Measurements from ENCODE around the gene ZDHHC14.
"Not testable (repeated sequence)": the region's sequence is repeated elsewhere in the genome, so short reads cannot be mapped to it uniquely, and the experiment has no call there.

ZDHHC14 gene

GRCh38 chr6:157699777-157700636, 319.0 kb downstream of the ZDHHC14 start:
- no peaks in the 10 kb centered on the region for H3K27me3 ChIP-seq (ENCODE audit: control insufficient read depth in 1 of 2, insufficient read depth in 2 of 2, low read length in 2 of 2)
- peaks cover 0 to 4% of the 10 kb centered on the region in 2 donors for H3K9me3 ChIP-seq (ENCODE audit: control insufficient read depth in 2 of 2, low read length in 2 of 2)
- no peak overlapping the region for H3K27ac ChIP-seq (ENCODE audit: low read length)
- no peak overlapping the region for H3K9ac ChIP-seq (ENCODE audit: low read length in 2 of 2)
- H3K4me1 ChIP-seq (ENCODE audit: control insufficient read depth, insufficient read depth, low read length) = no peaks in the 10 kb centered on the region
- H3K4me3 ChIP-seq (ENCODE audit: low read length in 2 of 2) = no peak overlapping the region
- no peaks in the 10 kb centered on the region for H3K36me3 ChIP-seq (ENCODE audit: control insufficient read depth in 2 of 2, insufficient read depth in 2 of 2, low read length in 2 of 2)

- not testable (repeated sequence) for H3K4me1 ChIP-seq (ENCODE audit: control insufficient read depth, insufficient read depth, low read length); H3K36me3 ChIP-seq (ENCODE audit: control insufficient read depth in 2 of 2, insufficient read depth in 2 of 2, low read length in 2 of 2); H3K27ac ChIP-seq (ENCODE audit: low read length); H3K9ac ChIP-seq (ENCODE audit: low read length in 2 of 2); H3K4me3 ChIP-seq (ENCODE audit: low read length in 2 of 2); H3K9me3 ChIP-seq (ENCODE audit: control insufficient read depth in 2 of 2, low read length in 2 of 2); H3K27me3 ChIP-seq (ENCODE audit: control insufficient read depth in 1 of 2, insufficient read depth in 2 of 2, low read length in 2 of 2)
These were observed 325.4 kb downstream of the ZDHHC14 start for GRCh38 chr6:157706351-157706750.

- H3K4me3 ChIP-seq (ENCODE audit: low read length in 2 of 2) = no peak overlapping the region
These were observed 325.9 kb downstream of the ZDHHC14 start for GRCh38 chr6:157706883-157707282.

GRCh38 chr6:157707576-157707975, 326.6 kb downstream of the ZDHHC14 start:
- Histone ChIP-seq H3K4me3 (ENCODE audit: low read length in 2 of 2) (no peak overlapping the region), H3K4me1 (ENCODE audit: control insufficient read depth, insufficient read depth, low read length) (no peaks in the 10 kb centered on the region), H3K9me3 (ENCODE audit: control insufficient read depth in 2 of 2, low read length in 2 of 2) (no peaks in the 10 kb centered on the region), H3K27me3 (ENCODE audit: control insufficient read depth in 1 of 2, insufficient read depth in 2 of 2, low read length in 2 of 2) (no peaks in the 10 kb centered on the region), H3K9ac (ENCODE audit: low read length in 2 of 2) (no peak overlapping the region), H3K27ac (ENCODE audit: low read length) (no peak overlapping the region), H3K36me3 (ENCODE audit: control insufficient read depth in 2 of 2, insufficient read depth in 2 of 2, low read length in 2 of 2) (no peaks in the 10 kb centered on the region)

More at GRCh38 chr6:157706883-157707282, 325.9 kb downstream of the ZDHHC14 start:
- Histone ChIP-seq H3K27ac (ENCODE audit: low read length) (no peak overlapping the region), H3K4me1 (ENCODE audit: control insufficient read depth, insufficient read depth, low read length) (no peaks in the 10 kb centered on the region), H3K9ac (ENCODE audit: low read length in 2 of 2) (no peak overlapping the region), H3K9me3 (ENCODE audit: control insufficient read depth in 2 of 2, low read length in 2 of 2) (no peaks in the 10 kb centered on the region), H3K36me3 (ENCODE audit: control insufficient read depth in 2 of 2, insufficient read depth in 2 of 2, low read length in 2 of 2) (no peaks in the 10 kb centered on the region), H3K27me3 (ENCODE audit: control insufficient read depth in 1 of 2, insufficient read depth in 2 of 2, low read length in 2 of 2) (no peaks in the 10 kb centered on the region)

GRCh38 chr6:157708239-157708638, 327.2 kb downstream of the ZDHHC14 start:
- no peaks in the 10 kb centered on the region for H3K9me3 ChIP-seq (ENCODE audit: control insufficient read depth in 2 of 2, low read length in 2 of 2)
- no peak overlapping the region for H3K27ac ChIP-seq (ENCODE audit: low read length)
- H3K4me3 ChIP-seq (ENCODE audit: low read length in 2 of 2) = no peak overlapping the region
- no peaks in the 10 kb centered on the region for H3K4me1 ChIP-seq (ENCODE audit: control insufficient read depth, insufficient read depth, low read length)
- no peak overlapping the region for H3K9ac ChIP-seq (ENCODE audit: low read length in 2 of 2)
- no peaks in the 10 kb centered on the region for H3K27me3 ChIP-seq (ENCODE audit: control insufficient read depth in 1 of 2, insufficient read depth in 2 of 2, low read length in 2 of 2)
- H3K36me3 ChIP-seq (ENCODE audit: control insufficient read depth in 2 of 2, insufficient read depth in 2 of 2, low read length in 2 of 2) = no peaks in the 10 kb centered on the region

- no peak overlapping the region for H3K4me3 ChIP-seq (ENCODE audit: low read length in 2 of 2)
- no peaks in the 10 kb centered on the region for H3K36me3 ChIP-seq (ENCODE audit: control insufficient read depth in 2 of 2, insufficient read depth in 2 of 2, low read length in 2 of 2)
- no peaks in the 10 kb centered on the region for H3K9me3 ChIP-seq (ENCODE audit: control insufficient read depth in 2 of 2, low read length in 2 of 2)
- no peak overlapping the region for H3K27ac ChIP-seq (ENCODE audit: low read length)
- no peaks in the 10 kb centered on the region for H3K4me1 ChIP-seq (ENCODE audit: control insufficient read depth, insufficient read depth, low read length)
- no peak overlapping the region for H3K9ac ChIP-seq (ENCODE audit: low read length in 2 of 2)
- no peaks in the 10 kb centered on the region for H3K27me3 ChIP-seq (ENCODE audit: control insufficient read depth in 1 of 2, insufficient read depth in 2 of 2, low read length in 2 of 2)
These were observed 327.9 kb downstream of the ZDHHC14 start for GRCh38 chr6:157708933-157709332.

- no peak overlapping the region for H3K4me3 ChIP-seq (ENCODE audit: low read length in 2 of 2)
- no peaks in the 10 kb centered on the region for H3K4me1 ChIP-seq (ENCODE audit: control insufficient read depth, insufficient read depth, low read length)
- no peaks in the 10 kb centered on the region for H3K9me3 ChIP-seq (ENCODE audit: control insufficient read depth in 2 of 2, low read length in 2 of 2)
- H3K9ac ChIP-seq (ENCODE audit: low read length in 2 of 2) = no peak overlapping the region
- no peaks in the 10 kb centered on the region for H3K36me3 ChIP-seq (ENCODE audit: control insufficient read depth in 2 of 2, insufficient read depth in 2 of 2, low read length in 2 of 2)
- H3K27me3 ChIP-seq (ENCODE audit: control insufficient read depth in 1 of 2, insufficient read depth in 2 of 2, low read length in 2 of 2) = no peaks in the 10 kb centered on the region
- H3K27ac ChIP-seq (ENCODE audit: low read length) = no peak overlapping the region
These were observed 328.6 kb downstream of the ZDHHC14 start for GRCh38 chr6:157709555-157709954.

GRCh38 chr6:157710604-157711003, 329.6 kb downstream of the ZDHHC14 start:
- Histone ChIP-seq H3K36me3 (ENCODE audit: control insufficient read depth in 2 of 2, insufficient read depth in 2 of 2, low read length in 2 of 2) (no peaks in the 10 kb centered on the region), H3K9me3 (ENCODE audit: control insufficient read depth in 2 of 2, low read length in 2 of 2) (no peaks in the 10 kb centered on the region), H3K4me1 (ENCODE audit: control insufficient read depth, insufficient read depth, low read length) (no peaks in the 10 kb centered on the region), H3K4me3 (ENCODE audit: low read length in 2 of 2) (no peak overlapping the region), H3K27me3 (ENCODE audit: control insufficient read depth in 1 of 2, insufficient read depth in 2 of 2, low read length in 2 of 2) (no peaks in the 10 kb centered on the region), H3K9ac (ENCODE audit: low read length in 2 of 2) (no peak overlapping the region), H3K27ac (ENCODE audit: low read length) (no peak overlapping the region)

- Histone ChIP-seq H3K27ac (ENCODE audit: low read length) (no peak overlapping the region), H3K4me1 (ENCODE audit: control insufficient read depth, insufficient read depth, low read length) (no peaks in the 10 kb centered on the region)
These were observed 330.1 kb downstream of the ZDHHC14 start for GRCh38 chr6:157711060-157711459.

GRCh38 chr6:157712585-157713295, 331.8 kb downstream of the ZDHHC14 start:
- Histone ChIP-seq H3K9ac (ENCODE audit: low read length in 2 of 2) (no peak overlapping the region), H3K4me3 (ENCODE audit: low read length in 2 of 2) (no peak overlapping the region), H3K27ac (ENCODE audit: low read length) (no peak overlapping the region), H3K27me3 (ENCODE audit: control insufficient read depth in 1 of 2, insufficient read depth in 2 of 2, low read length in 2 of 2) (no peaks in the 10 kb centered on the region), H3K9me3 (ENCODE audit: control insufficient read depth in 2 of 2, low read length in 2 of 2) (no peaks in the 10 kb centered on the region), H3K36me3 (ENCODE audit: control insufficient read depth in 2 of 2, insufficient read depth in 2 of 2, low read length in 2 of 2) (no peaks in the 10 kb centered on the region), H3K4me1 (ENCODE audit: control insufficient read depth, insufficient read depth, low read length) (no peaks in the 10 kb centered on the region)

More at GRCh38 chr6:157711060-157711459, 330.1 kb downstream of the ZDHHC14 start:
- no peaks in the 10 kb centered on the region for H3K27me3 ChIP-seq (ENCODE audit: control insufficient read depth in 1 of 2, insufficient read depth in 2 of 2, low read length in 2 of 2)
- no peak overlapping the region for H3K4me3 ChIP-seq (ENCODE audit: low read length in 2 of 2)
- H3K9me3 ChIP-seq (ENCODE audit: control insufficient read depth in 2 of 2, low read length in 2 of 2) = no peaks in the 10 kb centered on the region
- no peaks in the 10 kb centered on the region for H3K36me3 ChIP-seq (ENCODE audit: control insufficient read depth in 2 of 2, insufficient read depth in 2 of 2, low read length in 2 of 2)
- no peak overlapping the region for H3K9ac ChIP-seq (ENCODE audit: low read length in 2 of 2)
